Neural crest cell (in vitro differentiated cells): ENCODE results near the gene TLL1. TPM values are rescaled to one million over a fixed set of nuclear protein-coding genes. Genes with fewer than 3 reads are reported as not detected.

Experiments
- DNase-seq: peaks from one replicate; pipeline ENCODE4 v3.0.0; 2021; ENCODE audit warnings: low read depth, mixed read lengths, low spot score
- H3K27ac Mint-ChIP-seq: one replicate; pipeline ENCODE4 v1.8.0; 2021; ENCODE audit warnings: mild to moderate bottlenecking, mixed read lengths; ENCODE audit not compliant: unreplicated experiment
- H3K27me3 Mint-ChIP-seq: 2 replicates; pipeline ENCODE4 v1.8.0; 2021; ENCODE audit warnings: low read depth, mild to moderate bottlenecking, mixed read lengths
- H3K36me3 Mint-ChIP-seq: 2 replicates; pipeline ENCODE4 v1.8.0; 2021; ENCODE audit warnings: low read depth, mild to moderate bottlenecking, mixed read lengths
- H3K4me1 Mint-ChIP-seq: 2 replicates; pipeline ENCODE4 v1.8.0; 2021; ENCODE audit warnings: mixed read lengths
- H3K4me3 Mint-ChIP-seq: one replicate; pipeline ENCODE4 v1.8.0; 2021; ENCODE audit warnings: mild to moderate bottlenecking, mixed read lengths
- H3K9me3 Mint-ChIP-seq: 2 replicates; pipeline ENCODE4 v1.8.0; 2021; ENCODE audit warnings: mixed read lengths
- total RNA-seq: library from RNA; stranded (reverse); gene quantifications from 2 replicates; pipeline ENCODE4 v1.2.1, GENCODE V29; 2021
- TF ChIP-seq, protein P1 (sequence below): fragments of 200-600 bp; sonication (generic); conservative IDR thresholded peaks from 2 replicates; pipeline ENCODE4 v1.5.0; 2021; ENCODE audit warnings: antibody characterized with exemption, mild to moderate bottlenecking

Gene TLL1
- total RNA-seq, 1 donor from 2014 or later: 2.2 TPM

DNA sequence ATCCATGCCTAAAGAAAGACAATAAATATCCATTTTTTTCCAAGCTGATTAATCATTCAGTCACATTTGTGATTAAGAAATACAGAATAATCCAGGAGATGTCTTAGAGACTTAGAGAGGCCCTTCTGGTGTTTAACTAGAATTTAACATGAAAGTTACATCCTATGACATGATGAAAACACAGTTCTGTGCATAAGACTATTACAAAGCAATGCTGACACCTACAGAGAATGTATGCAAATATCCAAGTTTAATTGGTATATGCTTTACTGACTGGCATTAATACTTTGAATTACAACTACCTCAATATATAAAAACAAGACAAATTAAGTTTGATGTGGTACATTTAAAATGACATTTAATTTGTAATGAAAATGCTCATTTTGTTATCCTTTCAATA is 17.8 kb upstream of the TLL1 start:
- no peak for DNase-seq
- no peaks in the 10 kb centered on the region for H3K36me3 Mint-ChIP-seq
- no peak overlapping the region for H3K4me3 Mint-ChIP-seq
- no peak overlapping the region for H3K27ac Mint-ChIP-seq
- TF ChIP-seq, protein P1, sequence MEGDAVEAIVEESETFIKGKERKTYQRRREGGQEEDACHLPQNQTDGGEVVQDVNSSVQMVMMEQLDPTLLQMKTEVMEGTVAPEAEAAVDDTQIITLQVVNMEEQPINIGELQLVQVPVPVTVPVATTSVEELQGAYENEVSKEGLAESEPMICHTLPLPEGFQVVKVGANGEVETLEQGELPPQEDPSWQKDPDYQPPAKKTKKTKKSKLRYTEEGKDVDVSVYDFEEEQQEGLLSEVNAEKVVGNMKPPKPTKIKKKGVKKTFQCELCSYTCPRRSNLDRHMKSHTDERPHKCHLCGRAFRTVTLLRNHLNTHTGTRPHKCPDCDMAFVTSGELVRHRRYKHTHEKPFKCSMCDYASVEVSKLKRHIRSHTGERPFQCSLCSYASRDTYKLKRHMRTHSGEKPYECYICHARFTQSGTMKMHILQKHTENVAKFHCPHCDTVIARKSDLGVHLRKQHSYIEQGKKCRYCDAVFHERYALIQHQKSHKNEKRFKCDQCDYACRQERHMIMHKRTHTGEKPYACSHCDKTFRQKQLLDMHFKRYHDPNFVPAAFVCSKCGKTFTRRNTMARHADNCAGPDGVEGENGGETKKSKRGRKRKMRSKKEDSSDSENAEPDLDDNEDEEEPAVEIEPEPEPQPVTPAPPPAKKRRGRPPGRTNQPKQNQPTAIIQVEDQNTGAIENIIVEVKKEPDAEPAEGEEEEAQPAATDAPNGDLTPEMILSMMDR: no peak
- no peaks in the 10 kb centered on the region for H3K27me3 Mint-ChIP-seq
- no peaks in the 10 kb centered on the region for H3K4me1 Mint-ChIP-seq
- no peaks in the 10 kb centered on the region for H3K9me3 Mint-ChIP-seq

DNA sequence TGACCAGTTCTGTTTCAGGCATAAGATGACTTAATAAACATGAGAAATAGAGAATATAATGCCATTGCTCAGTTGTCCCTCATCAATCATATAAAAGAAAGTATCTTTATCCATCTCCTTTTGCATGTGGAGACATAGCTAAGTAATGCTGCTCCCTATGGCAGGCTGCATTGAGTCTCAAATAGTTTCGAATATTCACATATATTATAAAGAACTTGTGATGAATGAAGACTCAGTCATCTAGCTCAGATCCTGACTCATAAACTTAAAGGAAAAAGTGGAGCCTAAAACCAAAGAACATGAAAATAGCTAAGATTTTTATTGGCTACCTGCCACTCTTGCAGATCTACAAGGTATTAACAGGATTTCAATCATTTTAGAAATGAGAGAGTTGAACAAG is 11.7 kb upstream of the TLL1 start:
- Mint-ChIP-seq H3K27me3 (peaks cover 4% of the 10 kb centered on the region), H3K36me3 (no peaks in the 10 kb centered on the region), H3K4me1 (no peaks in the 10 kb centered on the region), H3K27ac (no peak overlapping the region), H3K9me3 (no peaks in the 10 kb centered on the region), H3K4me3 (no peak overlapping the region)
- DNase-seq: no peak
- TF ChIP-seq, protein P1: no peak

GRCh38 chr4:165864271-165864670 is 8.8 kb upstream of the TLL1 start:
- no peak for DNase-seq
- H3K36me3 Mint-ChIP-seq: no peaks in the 10 kb centered on the region
- peaks cover 13% of the 10 kb centered on the region for H3K27me3 Mint-ChIP-seq
- H3K4me3 Mint-ChIP-seq: no peak overlapping the region
- no peaks in the 10 kb centered on the region for H3K9me3 Mint-ChIP-seq
- H3K4me1 Mint-ChIP-seq: no peaks in the 10 kb centered on the region
- TF ChIP-seq, protein P1: no peak
- no peak overlapping the region for H3K27ac Mint-ChIP-seq

- no peak for DNase-seq
- Mint-ChIP-seq H3K36me3 (no peaks in the 10 kb centered on the region), H3K27ac (no peak overlapping the region), H3K27me3 (peaks cover 24% of the 10 kb centered on the region), H3K4me3 (no peak overlapping the region), H3K9me3 (no peaks in the 10 kb centered on the region), H3K4me1 (no peaks in the 10 kb centered on the region)
- TF ChIP-seq, protein P1: no peak
Observed at GRCh38 chr4:165866019-165866650, 6.9 kb upstream of the TLL1 start.

DNA sequence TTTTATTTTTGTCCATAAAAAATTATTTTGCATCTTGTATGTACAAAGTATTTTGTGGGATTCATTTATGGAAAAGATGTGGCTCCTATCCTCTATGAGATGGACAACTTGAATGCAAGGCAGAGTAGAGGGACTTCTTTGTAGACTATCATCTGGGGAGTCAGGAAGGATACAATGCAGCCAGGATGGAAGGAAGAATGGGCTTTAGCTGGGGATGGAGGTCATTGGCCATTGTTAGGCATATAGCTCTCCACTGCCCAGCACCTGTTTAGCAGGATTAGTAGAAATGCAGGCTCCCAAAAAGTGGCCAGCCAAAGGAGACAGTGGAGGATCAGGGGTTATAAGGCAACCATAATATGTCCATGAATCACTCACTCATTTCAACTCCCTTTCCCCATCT is 5.1 kb upstream of the TLL1 start:
- Mint-ChIP-seq H3K4me1 (peaks cover 9% of the 10 kb centered on the region), H3K9me3 (no peaks in the 10 kb centered on the region), H3K4me3 (no peak overlapping the region), H3K36me3 (no peaks in the 10 kb centered on the region), H3K27ac (no peak overlapping the region), H3K27me3 (peaks cover 42% of the 10 kb centered on the region)
- no peak for DNase-seq
- TF ChIP-seq, protein P1: no peak
